NAMALWA (cell line): ENCODE results near the gene SLC30A5.
A peak's percentile ranks its signal among the peaks of the same experiment; 100 is the strongest.
"Not testable (repeated sequence)": the region's sequence is repeated elsewhere in the genome, so short reads cannot be mapped to it uniquely, and the experiment has no call there.

Experiments
- DNase-seq: peaks from one replicate; pipeline ENCODE4 v3.0.0-alpha.2; 2015; ENCODE audit warnings: low spot score

SLC30A5 gene

GRCh38 chr5:69093771-69094482 is at the start of gene SLC30A5:
SLC30A5 (plus strand) TSS chr5:69094014; CDS start chr5:69094256, 242 bp downstream.
- DNase-seq = peak; percentile 99

GRCh38 chr5:69045213-69045612 is 48.6 kb upstream of the SLC30A5 start:
- DNase-seq = not testable (repeated sequence)

- no peak for DNase-seq
These were observed 47.3 kb upstream of the SLC30A5 start for GRCh38 chr5:69046375-69046957.

GRCh38 chr5:69048230-69048629 is 45.6 kb upstream of the SLC30A5 start:
- peak; percentile 47 for DNase-seq

- DNase-seq = no peak
These were observed 44.7 kb upstream of the SLC30A5 start for GRCh38 chr5:69049151-69049550.

GRCh38 chr5:69049796-69050195 is 44.0 kb upstream of the SLC30A5 start:
- DNase-seq = no peak

- no peak for DNase-seq
These were observed 43.6 kb upstream of the SLC30A5 start for GRCh38 chr5:69050214-69050613.

GRCh38 chr5:69052181-69052580 is 41.6 kb upstream of the SLC30A5 start:
- no peak for DNase-seq

- DNase-seq = no peak
These were observed 18.9 kb upstream of the SLC30A5 start for GRCh38 chr5:69074664-69075521.

- DNase-seq = no peak
These were observed 18.2 kb upstream of the SLC30A5 start for GRCh38 chr5:69075522-69076179.

GRCh38 chr5:69078921-69079540 is 14.8 kb upstream of the SLC30A5 start:
- DNase-seq = no peak

GRCh38 chr5:69079556-69079955 is 14.3 kb upstream of the SLC30A5 start:
- no peak for DNase-seq

- no peak for DNase-seq
These were observed 10.4 kb upstream of the SLC30A5 start for GRCh38 chr5:69083412-69083811.

GRCh38 chr5:69084195-69084594 is 9.6 kb upstream of the SLC30A5 start:
- DNase-seq = no peak

- no peak for DNase-seq
These were observed 8.9 kb upstream of the SLC30A5 start for GRCh38 chr5:69084903-69085302.

GRCh38 chr5:69086206-69086605 is 7.6 kb upstream of the SLC30A5 start:
- DNase-seq = no peak

- not testable (repeated sequence) for DNase-seq
These were observed 5.8 kb upstream of the SLC30A5 start for GRCh38 chr5:69088006-69088405.

GRCh38 chr5:69090158-69090557 is 3.7 kb upstream of the SLC30A5 start:
- no peak for DNase-seq

- no peak for DNase-seq
These were observed 2.0 kb upstream of the SLC30A5 start for GRCh38 chr5:69091771-69092170.

- no peak for DNase-seq
These were observed 845 bp upstream of the SLC30A5 start for GRCh38 chr5:69092969-69093368.

- DNase-seq = no peak
These were observed 5.5 kb downstream of the SLC30A5 start for GRCh38 chr5:69099302-69099701.

- DNase-seq = no peak
These were observed 9.7 kb downstream of the SLC30A5 start for GRCh38 chr5:69103521-69103920.
